Measurements from ENCODE around the gene LRP1. TPM values are rescaled to one million over a fixed set of nuclear protein-coding genes. Genes with fewer than 3 reads are reported as not detected.

Gene LRP1
- total and polyA plus RNA-seq, 2 of the 4 experiments (the other 2 are of a cell fraction), result 73.1 to 142 TPM

DNA sequence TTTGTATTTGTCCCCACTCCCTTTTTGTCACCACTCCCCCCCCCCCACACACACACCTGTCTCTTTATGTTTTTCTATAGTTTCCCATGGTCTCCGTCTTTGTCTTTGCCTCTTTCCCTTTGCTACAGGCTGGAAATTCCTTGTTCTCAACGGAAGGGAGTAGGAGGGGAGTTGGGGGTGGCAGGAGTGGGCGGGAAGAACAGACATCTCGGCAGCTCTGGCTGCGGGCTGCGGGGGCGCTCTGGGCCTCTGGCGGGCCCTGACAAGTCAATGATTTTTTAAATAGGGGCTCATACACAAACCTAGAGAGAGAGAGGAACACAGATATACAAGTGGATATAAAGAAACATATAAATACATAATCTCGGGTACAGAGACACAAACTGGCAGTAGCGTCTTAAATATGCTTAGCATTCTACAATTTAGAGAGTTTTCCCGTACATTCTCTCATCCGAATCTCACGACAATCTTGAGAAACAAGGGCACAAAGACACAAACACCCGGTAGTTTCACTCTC lies 41.7 kb upstream of the LRP1 start:
- DNase-seq (peak; percentile 83), ATAC-seq (ENCODE audit: low read depth) (peak; percentile 4)
- peak overlapping the region; percentile 98 for H3K27ac ChIP-seq (ENCODE audit: insufficient read depth, low read length)
- intact Hi-C loops (cut with micrococcal nuclease) (no loop called here), dilution Hi-C loops (cut with HindIII; ENCODE audit: low sequenced_read_pairs, unreplicated experiment) (no loop called here), in situ Hi-C loops (cut with MboI; ENCODE audit: low sequenced_read_pairs) (no loop called here)
- no peak for TF ChIP-seq USF2 (IDR thresholded peaks at IDR 0.05; ENCODE audit: low read depth, low read length)
- peak; percentile 14; the same call in 1 of the 2 replicates for TF ChIP-seq MAZ (IDR thresholded peaks at IDR 0.05; ENCODE audit: borderline replicate concordance, low read depth, low read length)
- TF ChIP-seq, protein P1, sequence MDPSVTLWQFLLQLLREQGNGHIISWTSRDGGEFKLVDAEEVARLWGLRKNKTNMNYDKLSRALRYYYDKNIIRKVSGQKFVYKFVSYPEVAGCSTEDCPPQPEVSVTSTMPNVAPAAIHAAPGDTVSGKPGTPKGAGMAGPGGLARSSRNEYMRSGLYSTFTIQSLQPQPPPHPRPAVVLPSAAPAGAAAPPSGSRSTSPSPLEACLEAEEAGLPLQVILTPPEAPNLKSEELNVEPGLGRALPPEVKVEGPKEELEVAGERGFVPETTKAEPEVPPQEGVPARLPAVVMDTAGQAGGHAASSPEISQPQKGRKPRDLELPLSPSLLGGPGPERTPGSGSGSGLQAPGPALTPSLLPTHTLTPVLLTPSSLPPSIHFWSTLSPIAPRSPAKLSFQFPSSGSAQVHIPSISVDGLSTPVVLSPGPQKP (IDR thresholded peaks at IDR 0.05; ENCODE audit: borderline replicate concordance, low read depth, low read length), result no peak
- no peak for TF ChIP-seq MAFK (IDR thresholded peaks at IDR 0.05; ENCODE audit: low read depth, low read length)
- TF ChIP-seq RCOR1 (IDR thresholded peaks at IDR 0.05; ENCODE audit: insufficient replicate concordance, low read length), result no peak
- peak; percentile 20; the same call in 1 of the 2 replicates for TF ChIP-seq RAD21 (IDR thresholded peaks at IDR 0.05; ENCODE audit: low read length)
- TF ChIP-seq CTCF (conservative IDR thresholded peaks at IDR 0.05; ENCODE audit: low read depth, low read length), result peak; percentile 48
- TF ChIP-seq CEBPB (IDR thresholded peaks at IDR 0.05; ENCODE audit: low read depth, low read length), result no peak
- CTCF ChIA-PET, result interaction anchor here (1.0 kb wide), 1 partner anchor 153 kb away, joined by 3 read pairs; no protein-coding TSS in a partner anchor
- peak overlapping the region; percentile 99 for H3K56ac ChIP-seq (ENCODE audit: extremely low read depth, insufficient read depth, low read length)
- peaks cover 23% of the 10 kb centered on the region for H4K20me1 ChIP-seq (ENCODE audit: insufficient read depth, low read length)
- no TSS peak for BruUV-seq (replicated peaks)
- peak overlapping the region; percentile 63 for H2BK20ac ChIP-seq (ENCODE audit: low read depth, low read length)
- H4K8ac ChIP-seq (ENCODE audit: low read depth in 2 of 2, low read length in 2 of 2), result peak overlapping the region; percentile 86 to 93
- no peaks in the 10 kb centered on the region for H3K27me3 ChIP-seq (ENCODE audit: control insufficient read depth, insufficient read depth, low read length)
- no peaks in the 10 kb centered on the region for H3K9me3 ChIP-seq (ENCODE audit: control insufficient read depth, insufficient read depth, low read length)
- peak overlapping the region; percentile 98 for H3K4ac ChIP-seq (ENCODE audit: low read depth, low read length)
- H2BK5ac ChIP-seq (ENCODE audit: low read depth, low read length, poor library complexity, severe bottlenecking), result peak overlapping the region; percentile 88
- H3K4me1 ChIP-seq (ENCODE audit: control insufficient read depth, insufficient read depth, low read length), result peaks cover 12% of the 10 kb centered on the region
- peak overlapping the region; percentile 89 for H2AK5ac ChIP-seq (ENCODE audit: low read depth, low read length)
- POLR2A ChIA-PET (ENCODE audit: unreplicated experiment), result interaction anchor here (0.6 to 1.6 kb wide), 3 partner anchors 8 to 41 kb away, joined by 3 to 9 read pairs (median 4); partner anchors contain the start of gene NEMP1
- H2AK9ac ChIP-seq (replicated peaks; ENCODE audit: low read depth, low read length, poor library complexity), result peak overlapping the region; percentile 98
- peak overlapping the region; percentile 90 for H2BK15ac ChIP-seq (ENCODE audit: low read depth, low read length)
- peaks cover 5 to 31% of the 10 kb centered on the region in 2 experiments; a peak in 3 of 4 replicates for H3K79me1 ChIP-seq (ENCODE audit: low read depth in 1 of 2, low read length in 2 of 2)
- peaks cover 6% of the 10 kb centered on the region for H3K9me1 ChIP-seq (ENCODE audit: insufficient read depth, low read length)
- H3K4me2 ChIP-seq (ENCODE audit: low read depth, low read length), result peak overlapping the region; percentile 88
- peak overlapping the region; percentile 97 for H3K14ac ChIP-seq (replicated peaks; ENCODE audit: low read depth, low read length)
- peak overlapping the region; percentile 99 for H3K23ac ChIP-seq (ENCODE audit: low read depth, low read length)
- peak overlapping the region; percentile 85 for H2AFZ ChIP-seq (replicated peaks; ENCODE audit: low read length, poor library complexity)
- peak overlapping the region; percentile 95 for H4K91ac ChIP-seq (ENCODE audit: insufficient read depth, low read depth, low read length)
- 0% methylated on average over 3 of the region's 14 CpGs; no CpG with 5 or more reads in 1 of the 2 experiments for WGBS, 2 experiments (ENCODE audit: extremely low coverage in 2 of 2, insufficient read length in 1 of 2)
- H3K18ac ChIP-seq (ENCODE audit: low read depth, low read length), result peak overlapping the region; percentile 80
- peak overlapping the region; percentile 92 for H2BK120ac ChIP-seq (ENCODE audit: low read depth, low read length)
- H3K36me3 ChIP-seq (ENCODE audit: control insufficient read depth, insufficient read depth, low read length), result peaks cover 12% of the 10 kb centered on the region
- peak overlapping the region; percentile 59 for H3K4me3 ChIP-seq (ENCODE audit: insufficient read depth, low read depth, low read length)
- H3K9ac ChIP-seq (ENCODE audit: low read depth, low read length), result peak overlapping the region; percentile 91
- peak overlapping the region; percentile 85 for H4K5ac ChIP-seq (ENCODE audit: low read depth, low read length)

All from IMR-90 (cell line).